Effector memory CD4-positive, alpha-beta T cell (primary cell): ENCODE results near the gene IRGC.

Source experiments
- DNase-seq, 3 donors: peaks; one replicate each; pipeline ENCODE4 v3.0.0-alpha.2; 2020
- H3K27ac ChIP-seq: 2 replicates; pipeline ENCODE4 v1.7.0; 2013; ENCODE audit warnings: mild to moderate bottlenecking, low read length, moderate library complexity; ENCODE audit not compliant: insufficient read depth, poor library complexity, severe bottlenecking
- H3K27me3 ChIP-seq: replicated peaks from 2 replicates; pipeline ENCODE4 v1.7.0; 2013; ENCODE audit warnings: mild to moderate bottlenecking, low read length; ENCODE audit not compliant: insufficient read depth, control insufficient read depth, poor library complexity, severe bottlenecking
- H3K36me3 ChIP-seq: 2 replicates; pipeline ENCODE4 v1.7.0; 2013; ENCODE audit warnings: mild to moderate bottlenecking, low read length, moderate library complexity; ENCODE audit not compliant: control insufficient read depth, insufficient read depth
- H3K4me1 ChIP-seq: 2 replicates; pipeline ENCODE4 v1.7.0; 2013; ENCODE audit warnings: low read length, mild to moderate bottlenecking; ENCODE audit not compliant: control insufficient read depth, insufficient read depth, poor library complexity, severe bottlenecking
- H3K4me3 ChIP-seq: 2 replicates; pipeline ENCODE4 v1.7.0; 2013; ENCODE audit warnings: low read length, low read depth, mild to moderate bottlenecking; ENCODE audit not compliant: insufficient read depth, poor library complexity, severe bottlenecking
- H3K9me3 ChIP-seq: 2 replicates; pipeline ENCODE4 v1.7.0; 2013; ENCODE audit warnings: mild to moderate bottlenecking, low read length, moderate library complexity; ENCODE audit not compliant: control insufficient read depth

Gene IRGC

GRCh38 chr19:43765109-43765876 lies 49.4 kb downstream of the IRGC start:
- H3K27ac ChIP-seq: peak overlapping the region; percentile 74
- H3K36me3 ChIP-seq: peaks cover 16% of the 10 kb centered on the region
- H3K4me1 ChIP-seq: peaks cover 29% of the 10 kb centered on the region
- H3K4me3 ChIP-seq: no peak overlapping the region
- H3K27me3 ChIP-seq: no peaks in the 10 kb centered on the region
- DNase-seq: peak; percentile 52 to 73 (median 72)
- no peaks in the 10 kb centered on the region for H3K9me3 ChIP-seq

GRCh38 chr19:43766755-43767043 lies 50.8 kb downstream of the IRGC start:
- H3K27me3 ChIP-seq: no peaks in the 10 kb centered on the region
- no peaks in the 10 kb centered on the region for H3K9me3 ChIP-seq
- no peak overlapping the region for H3K4me3 ChIP-seq
- no peak for DNase-seq
- H3K36me3 ChIP-seq: peaks cover 30% of the 10 kb centered on the region
- peak overlapping the region; percentile 74 for H3K27ac ChIP-seq
- H3K4me1 ChIP-seq: peaks cover 29% of the 10 kb centered on the region

- no peaks in the 10 kb centered on the region for H3K9me3 ChIP-seq
- no peak for DNase-seq
- H3K27ac ChIP-seq: peak overlapping the region; percentile 74
- no peaks in the 10 kb centered on the region for H3K27me3 ChIP-seq
- H3K4me3 ChIP-seq: no peak overlapping the region
- H3K36me3 ChIP-seq: peaks cover 36% of the 10 kb centered on the region
- H3K4me1 ChIP-seq: peaks cover 29% of the 10 kb centered on the region
Measured at GRCh38 chr19:43767316-43767715, 51.4 kb downstream of the IRGC start.

- no peak overlapping the region for H3K4me3 ChIP-seq
- DNase-seq: no peak
- H3K27ac ChIP-seq: no peak overlapping the region
- H3K27me3 ChIP-seq: no peaks in the 10 kb centered on the region
- no peaks in the 10 kb centered on the region for H3K9me3 ChIP-seq
- peaks cover 29% of the 10 kb centered on the region for H3K4me1 ChIP-seq
- peaks cover 41% of the 10 kb centered on the region for H3K36me3 ChIP-seq
Measured at GRCh38 chr19:43767818-43768217, 51.9 kb downstream of the IRGC start.

GRCh38 chr19:43768273-43769050 lies 52.6 kb downstream of the IRGC start:
- H3K27ac ChIP-seq: no peak overlapping the region
- no peaks in the 10 kb centered on the region for H3K9me3 ChIP-seq
- H3K36me3 ChIP-seq: peaks cover 48% of the 10 kb centered on the region
- peaks cover 29% of the 10 kb centered on the region for H3K4me1 ChIP-seq
- no peaks in the 10 kb centered on the region for H3K27me3 ChIP-seq
- no peak overlapping the region for H3K4me3 ChIP-seq
- no peak for DNase-seq

GRCh38 chr19:43769256-43769655 lies 53.4 kb downstream of the IRGC start:
- DNase-seq: no peak
- H3K36me3 ChIP-seq: peaks cover 55% of the 10 kb centered on the region
- no peaks in the 10 kb centered on the region for H3K9me3 ChIP-seq
- H3K27ac ChIP-seq: no peak overlapping the region
- no peak overlapping the region for H3K4me3 ChIP-seq
- peaks cover 25% of the 10 kb centered on the region for H3K4me1 ChIP-seq
- H3K27me3 ChIP-seq: no peaks in the 10 kb centered on the region
